Endothelial cell (in vitro differentiated cells): ENCODE measurements around the gene TRAPPC5. TPM values are rescaled to one million over a fixed set of nuclear protein-coding genes. Genes with fewer than 3 reads are reported as not detected.
A peak's percentile ranks its signal among the peaks of the same experiment; 100 is the strongest.

Source experiments
- DNase-seq: peaks from one replicate; pipeline ENCODE4 v3.0.0; 2021; ENCODE audit warnings: low spot score
- H3K27ac Mint-ChIP-seq: one replicate; pipeline ENCODE4 v1.8.0; 2021; ENCODE audit warnings: mixed read lengths, inconsistent platforms; ENCODE audit not compliant: unreplicated experiment
- H3K27me3 Mint-ChIP-seq: one replicate; pipeline ENCODE4 v1.8.0; 2021; ENCODE audit warnings: mild to moderate bottlenecking, moderate library complexity, mixed read lengths, inconsistent platforms; ENCODE audit not compliant: unreplicated experiment
- H3K36me3 Mint-ChIP-seq: one replicate; pipeline ENCODE4 v1.8.0; 2021; ENCODE audit warnings: mild to moderate bottlenecking, low read depth, mixed read lengths, inconsistent platforms; ENCODE audit not compliant: unreplicated experiment
- H3K4me1 Mint-ChIP-seq: one replicate; pipeline ENCODE4 v1.8.0; 2021; ENCODE audit warnings: mild to moderate bottlenecking, mixed read lengths, inconsistent platforms; ENCODE audit not compliant: unreplicated experiment
- H3K4me3 Mint-ChIP-seq: one replicate; pipeline ENCODE4 v1.8.0; 2021; ENCODE audit warnings: mild to moderate bottlenecking, mixed read lengths, inconsistent platforms; ENCODE audit not compliant: unreplicated experiment
- H3K9me3 Mint-ChIP-seq: one replicate; pipeline ENCODE4 v1.8.0; 2021; ENCODE audit warnings: mixed read lengths, inconsistent platforms; ENCODE audit not compliant: unreplicated experiment
- CTCF ChIP-seq: fragments of 200-600 bp; sonication (generic); IDR thresholded peaks from one replicate; pipeline ENCODE4 v1.5.0; 2021; ENCODE audit warnings: antibody characterized with exemption; ENCODE audit not compliant: unreplicated experiment
- total RNA-seq: library from RNA; stranded (reverse); fragmentation: NEBNext Ultra II Directional; extraction: Animal tissue kit (Norgen Biotek cat#: 25700); gene quantifications from one replicate; pipeline ENCODE4 v1.2.1, GENCODE V29; 2021; ENCODE audit not compliant: unreplicated experiment

Gene TRAPPC5
- total RNA-seq, 1 donor from 2014 or later, result 82.0 TPM

- Mint-ChIP-seq H3K27me3 (peaks cover 9% of the 10 kb centered on the region), H3K4me3 (no peak overlapping the region), H3K4me1 (peaks cover 2% of the 10 kb centered on the region), H3K27ac (no peak overlapping the region), H3K36me3 (no peaks in the 10 kb centered on the region), H3K9me3 (no peaks in the 10 kb centered on the region)
- peak; percentile 87 for DNase-seq
- TF ChIP-seq CTCF, result peak; percentile 98
These were observed 28.5 kb upstream of the TRAPPC5 start for GRCh38 chr19:7652061-7652641.

GRCh38 chr19:7654401-7654800 lies 26.2 kb upstream of the TRAPPC5 start:
- H3K27me3 Mint-ChIP-seq, result peaks cover 4% of the 10 kb centered on the region
- H3K4me3 Mint-ChIP-seq, result no peak overlapping the region
- no peaks in the 10 kb centered on the region for H3K36me3 Mint-ChIP-seq
- no peak for TF ChIP-seq CTCF
- H3K27ac Mint-ChIP-seq, result no peak overlapping the region
- DNase-seq, result no peak
- H3K4me1 Mint-ChIP-seq, result peaks cover 2% of the 10 kb centered on the region
- no peaks in the 10 kb centered on the region for H3K9me3 Mint-ChIP-seq

GRCh38 chr19:7655581-7655980 lies 25.1 kb upstream of the TRAPPC5 start:
- no peak for TF ChIP-seq CTCF
- no peak for DNase-seq
- H3K4me3 Mint-ChIP-seq, result no peak overlapping the region

GRCh38 chr19:7657131-7657751 lies 23.4 kb upstream of the TRAPPC5 start:
- Mint-ChIP-seq H3K4me1 (peaks cover 2% of the 10 kb centered on the region), H3K27me3 (peaks cover 7% of the 10 kb centered on the region), H3K4me3 (no peak overlapping the region), H3K9me3 (no peaks in the 10 kb centered on the region), H3K27ac (no peak overlapping the region), H3K36me3 (no peaks in the 10 kb centered on the region)
- no peak for DNase-seq
- no peak for TF ChIP-seq CTCF

More at GRCh38 chr19:7655581-7655980, 25.1 kb upstream of the TRAPPC5 start:
- Mint-ChIP-seq H3K4me1 (peaks cover 2% of the 10 kb centered on the region), H3K27ac (no peak overlapping the region), H3K9me3 (no peaks in the 10 kb centered on the region), H3K27me3 (peaks cover 4% of the 10 kb centered on the region), H3K36me3 (no peaks in the 10 kb centered on the region)

GRCh38 chr19:7658219-7658686 lies 22.4 kb upstream of the TRAPPC5 start:
- no peak for DNase-seq
- no peak for TF ChIP-seq CTCF
- Mint-ChIP-seq H3K9me3 (no peaks in the 10 kb centered on the region), H3K36me3 (no peaks in the 10 kb centered on the region), H3K4me3 (no peak overlapping the region), H3K27me3 (peaks cover 7% of the 10 kb centered on the region), H3K4me1 (peaks cover 2% of the 10 kb centered on the region), H3K27ac (no peak overlapping the region)
